ENCODE data around the gene MAX.

DNA sequence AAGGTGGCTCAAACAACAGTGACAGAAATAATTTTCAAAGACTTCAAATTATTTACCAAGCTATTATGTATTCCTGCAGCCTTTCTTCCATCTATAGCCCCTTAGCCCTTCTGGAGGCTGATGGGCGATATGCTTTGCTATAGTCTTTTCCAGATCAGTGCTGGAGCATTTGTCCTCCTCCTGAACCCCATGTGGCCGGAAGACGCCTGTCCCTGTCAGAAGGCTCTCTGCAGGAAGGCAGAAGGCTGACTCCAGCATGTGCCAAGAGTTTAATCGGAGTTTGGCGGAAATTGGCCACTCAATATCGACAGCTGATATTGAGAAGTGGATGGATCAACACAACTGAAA is 49.3 kb upstream of the MAX start:
- no peak for TF ChIP-seq ZSCAN16 (tag by site-specific recombination; IDR thresholded peaks at IDR 0.05)
- no peak for TF ChIP-seq ZNF580 (tag by site-specific recombination; IDR thresholded peaks at IDR 0.05)
- TF ChIP-seq ZNF37A (tag by site-specific recombination; IDR thresholded peaks at IDR 0.05) = no peak
- TF ChIP-seq, protein P1, sequence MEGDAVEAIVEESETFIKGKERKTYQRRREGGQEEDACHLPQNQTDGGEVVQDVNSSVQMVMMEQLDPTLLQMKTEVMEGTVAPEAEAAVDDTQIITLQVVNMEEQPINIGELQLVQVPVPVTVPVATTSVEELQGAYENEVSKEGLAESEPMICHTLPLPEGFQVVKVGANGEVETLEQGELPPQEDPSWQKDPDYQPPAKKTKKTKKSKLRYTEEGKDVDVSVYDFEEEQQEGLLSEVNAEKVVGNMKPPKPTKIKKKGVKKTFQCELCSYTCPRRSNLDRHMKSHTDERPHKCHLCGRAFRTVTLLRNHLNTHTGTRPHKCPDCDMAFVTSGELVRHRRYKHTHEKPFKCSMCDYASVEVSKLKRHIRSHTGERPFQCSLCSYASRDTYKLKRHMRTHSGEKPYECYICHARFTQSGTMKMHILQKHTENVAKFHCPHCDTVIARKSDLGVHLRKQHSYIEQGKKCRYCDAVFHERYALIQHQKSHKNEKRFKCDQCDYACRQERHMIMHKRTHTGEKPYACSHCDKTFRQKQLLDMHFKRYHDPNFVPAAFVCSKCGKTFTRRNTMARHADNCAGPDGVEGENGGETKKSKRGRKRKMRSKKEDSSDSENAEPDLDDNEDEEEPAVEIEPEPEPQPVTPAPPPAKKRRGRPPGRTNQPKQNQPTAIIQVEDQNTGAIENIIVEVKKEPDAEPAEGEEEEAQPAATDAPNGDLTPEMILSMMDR (tag by site-specific recombination; IDR thresholded peaks at IDR 0.05) = no peak
- TF ChIP-seq, protein P2, sequence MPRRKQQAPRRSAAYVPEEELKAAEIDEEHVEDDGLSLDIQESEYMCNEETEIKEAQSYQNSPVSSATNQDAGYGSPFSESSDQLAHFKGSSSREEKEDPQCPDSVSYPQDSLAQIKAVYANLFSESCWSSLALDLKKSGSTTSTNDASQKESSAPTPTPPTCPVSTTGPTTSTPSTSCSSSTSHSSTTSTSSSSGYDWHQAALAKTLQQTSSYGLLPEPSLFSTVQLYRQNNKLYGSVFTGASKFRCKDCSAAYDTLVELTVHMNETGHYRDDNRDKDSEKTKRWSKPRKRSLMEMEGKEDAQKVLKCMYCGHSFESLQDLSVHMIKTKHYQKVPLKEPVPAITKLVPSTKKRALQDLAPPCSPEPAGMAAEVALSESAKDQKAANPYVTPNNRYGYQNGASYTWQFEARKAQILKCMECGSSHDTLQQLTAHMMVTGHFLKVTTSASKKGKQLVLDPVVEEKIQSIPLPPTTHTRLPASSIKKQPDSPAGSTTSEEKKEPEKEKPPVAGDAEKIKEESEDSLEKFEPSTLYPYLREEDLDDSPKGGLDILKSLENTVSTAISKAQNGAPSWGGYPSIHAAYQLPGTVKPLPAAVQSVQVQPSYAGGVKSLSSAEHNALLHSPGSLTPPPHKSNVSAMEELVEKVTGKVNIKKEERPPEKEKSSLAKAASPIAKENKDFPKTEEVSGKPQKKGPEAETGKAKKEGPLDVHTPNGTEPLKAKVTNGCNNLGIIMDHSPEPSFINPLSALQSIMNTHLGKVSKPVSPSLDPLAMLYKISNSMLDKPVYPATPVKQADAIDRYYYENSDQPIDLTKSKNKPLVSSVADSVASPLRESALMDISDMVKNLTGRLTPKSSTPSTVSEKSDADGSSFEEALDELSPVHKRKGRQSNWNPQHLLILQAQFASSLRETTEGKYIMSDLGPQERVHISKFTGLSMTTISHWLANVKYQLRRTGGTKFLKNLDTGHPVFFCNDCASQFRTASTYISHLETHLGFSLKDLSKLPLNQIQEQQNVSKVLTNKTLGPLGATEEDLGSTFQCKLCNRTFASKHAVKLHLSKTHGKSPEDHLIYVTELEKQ (tag by site-specific recombination; IDR thresholded peaks at IDR 0.05; ENCODE audit: borderline replicate concordance) = no peak
- no peak for TF ChIP-seq ZSCAN30 (tag by site-specific recombination; IDR thresholded peaks at IDR 0.05)
- no peak for TF ChIP-seq ZNF24 (tag by site-specific recombination; IDR thresholded peaks at IDR 0.05)
- TF ChIP-seq ZNF341 (tag by site-specific recombination; IDR thresholded peaks at IDR 0.05; ENCODE audit: low read depth) = no peak
- TF ChIP-seq ZNF10 (tag by site-specific recombination; IDR thresholded peaks at IDR 0.05) = no peak
- TF ChIP-seq, protein P3, sequence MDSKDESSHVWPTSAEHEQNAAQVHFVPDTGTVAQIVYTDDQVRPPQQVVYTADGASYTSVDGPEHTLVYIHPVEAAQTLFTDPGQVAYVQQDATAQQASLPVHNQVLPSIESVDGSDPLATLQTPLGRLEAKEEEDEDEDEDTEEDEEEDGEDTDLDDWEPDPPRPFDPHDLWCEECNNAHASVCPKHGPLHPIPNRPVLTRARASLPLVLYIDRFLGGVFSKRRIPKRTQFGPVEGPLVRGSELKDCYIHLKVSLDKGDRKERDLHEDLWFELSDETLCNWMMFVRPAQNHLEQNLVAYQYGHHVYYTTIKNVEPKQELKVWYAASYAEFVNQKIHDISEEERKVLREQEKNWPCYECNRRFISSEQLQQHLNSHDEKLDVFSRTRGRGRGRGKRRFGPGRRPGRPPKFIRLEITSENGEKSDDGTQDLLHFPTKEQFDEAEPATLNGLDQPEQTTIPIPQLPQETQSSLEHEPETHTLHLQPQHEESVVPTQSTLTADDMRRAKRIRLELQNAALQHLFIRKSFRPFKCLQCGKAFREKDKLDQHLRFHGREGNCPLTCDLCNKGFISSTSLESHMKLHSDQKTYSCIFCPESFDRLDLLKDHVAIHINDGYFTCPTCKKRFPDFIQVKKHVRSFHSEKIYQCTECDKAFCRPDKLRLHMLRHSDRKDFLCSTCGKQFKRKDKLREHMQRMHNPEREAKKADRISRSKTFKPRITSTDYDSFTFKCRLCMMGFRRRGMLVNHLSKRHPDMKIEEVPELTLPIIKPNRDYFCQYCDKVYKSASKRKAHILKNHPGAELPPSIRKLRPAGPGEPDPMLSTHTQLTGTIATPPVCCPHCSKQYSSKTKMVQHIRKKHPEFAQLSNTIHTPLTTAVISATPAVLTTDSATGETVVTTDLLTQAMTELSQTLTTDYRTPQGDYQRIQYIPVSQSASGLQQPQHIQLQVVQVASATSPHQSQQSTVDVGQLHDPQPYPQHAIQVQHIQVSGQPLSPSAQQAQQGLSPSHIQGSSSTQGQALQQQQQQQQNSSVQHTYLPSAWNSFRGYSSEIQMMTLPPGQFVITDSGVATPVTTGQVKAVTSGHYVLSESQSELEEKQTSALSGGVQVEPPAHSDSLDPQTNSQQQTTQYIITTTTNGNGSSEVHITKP (tag by site-specific recombination; IDR thresholded peaks at IDR 0.05) = no peak
- TF ChIP-seq, protein P4, sequence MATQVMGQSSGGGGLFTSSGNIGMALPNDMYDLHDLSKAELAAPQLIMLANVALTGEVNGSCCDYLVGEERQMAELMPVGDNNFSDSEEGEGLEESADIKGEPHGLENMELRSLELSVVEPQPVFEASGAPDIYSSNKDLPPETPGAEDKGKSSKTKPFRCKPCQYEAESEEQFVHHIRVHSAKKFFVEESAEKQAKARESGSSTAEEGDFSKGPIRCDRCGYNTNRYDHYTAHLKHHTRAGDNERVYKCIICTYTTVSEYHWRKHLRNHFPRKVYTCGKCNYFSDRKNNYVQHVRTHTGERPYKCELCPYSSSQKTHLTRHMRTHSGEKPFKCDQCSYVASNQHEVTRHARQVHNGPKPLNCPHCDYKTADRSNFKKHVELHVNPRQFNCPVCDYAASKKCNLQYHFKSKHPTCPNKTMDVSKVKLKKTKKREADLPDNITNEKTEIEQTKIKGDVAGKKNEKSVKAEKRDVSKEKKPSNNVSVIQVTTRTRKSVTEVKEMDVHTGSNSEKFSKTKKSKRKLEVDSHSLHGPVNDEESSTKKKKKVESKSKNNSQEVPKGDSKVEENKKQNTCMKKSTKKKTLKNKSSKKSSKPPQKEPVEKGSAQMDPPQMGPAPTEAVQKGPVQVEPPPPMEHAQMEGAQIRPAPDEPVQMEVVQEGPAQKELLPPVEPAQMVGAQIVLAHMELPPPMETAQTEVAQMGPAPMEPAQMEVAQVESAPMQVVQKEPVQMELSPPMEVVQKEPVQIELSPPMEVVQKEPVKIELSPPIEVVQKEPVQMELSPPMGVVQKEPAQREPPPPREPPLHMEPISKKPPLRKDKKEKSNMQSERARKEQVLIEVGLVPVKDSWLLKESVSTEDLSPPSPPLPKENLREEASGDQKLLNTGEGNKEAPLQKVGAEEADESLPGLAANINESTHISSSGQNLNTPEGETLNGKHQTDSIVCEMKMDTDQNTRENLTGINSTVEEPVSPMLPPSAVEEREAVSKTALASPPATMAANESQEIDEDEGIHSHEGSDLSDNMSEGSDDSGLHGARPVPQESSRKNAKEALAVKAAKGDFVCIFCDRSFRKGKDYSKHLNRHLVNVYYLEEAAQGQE (tag by site-specific recombination; IDR thresholded peaks at IDR 0.05) = no peak
- no peak for TF ChIP-seq PATZ1 (tag by site-specific recombination; IDR thresholded peaks at IDR 0.05)
- TF ChIP-seq SP3 (tag by site-specific recombination; IDR thresholded peaks at IDR 0.05) = no peak
- no peak for TF ChIP-seq YY1 (tag by site-specific recombination; IDR thresholded peaks at IDR 0.05)
